OCI-LY3 (cell line): ENCODE measurements around the gene KRTCAP3.
A peak's percentile ranks its signal among the peaks of the same experiment; 100 is the strongest.
"Not testable (repeated sequence)": the region's sequence is repeated elsewhere in the genome, so short reads cannot be mapped to it uniquely, and the experiment has no call there.

ENCODE experiments used
- H2AFZ ChIP-seq: fragments of 200-600, 300-600 bp; shearing (Covaris generic); 2 replicates; pipeline ENCODE4 v1.6.0; 2014; ENCODE audit warnings: antibody characterized with exemption, low read depth, low read length
- H3K27ac ChIP-seq: fragments of 200-600, 300-600 bp; sonication (generic); 2 replicates; pipeline ENCODE4 v1.5.1; 2014; ENCODE audit warnings: mild to moderate bottlenecking, low read length, moderate library complexity, mixed read lengths
- H3K27me3 ChIP-seq: fragments of 200-600, 300-600 bp; sonication (generic); 2 replicates; pipeline ENCODE4 v1.6.1; 2014; ENCODE audit warnings: low read depth, low read length, mixed read lengths
- H3K36me3 ChIP-seq: fragments of 200-600, 300-600 bp; sonication (generic); replicated peaks from 2 replicates; pipeline ENCODE3; 2014; ENCODE audit warnings: low read depth, low read length, mixed read lengths
- H3K4me1 ChIP-seq: fragments of 300-600, 200-600 bp; sonication (generic); 2 replicates; pipeline ENCODE4 v1.6.1; 2014; ENCODE audit warnings: low read length, mixed read lengths
- H3K4me2 ChIP-seq: fragments of 200-600, 300-600 bp; sonication (generic); 2 replicates; pipeline ENCODE4 v1.6.1; 2014; ENCODE audit warnings: low read length, mixed read lengths
- H3K4me3 ChIP-seq: fragments of 300-600, 200-600 bp; sonication (generic); 2 replicates; pipeline ENCODE4 v1.5.1; 2014; ENCODE audit warnings: antibody characterized with exemption, mild to moderate bottlenecking, low read length, moderate library complexity
- H3K79me2 ChIP-seq: fragments of 300-600, 200-600 bp; shearing (Covaris generic); 2 replicates; pipeline ENCODE4 v1.6.1; 2014; ENCODE audit warnings: mild to moderate bottlenecking, low read length, mixed read lengths
- H3K9ac ChIP-seq: fragments of 300-600, 200-600 bp; shearing (Covaris generic); 2 replicates; pipeline ENCODE4 v1.6.0; 2014; ENCODE audit warnings: mild to moderate bottlenecking, low read length, moderate library complexity
- H3K9me3 ChIP-seq: fragments of 200-600, 300-600 bp; shearing (Covaris generic); 2 replicates; pipeline ENCODE4 v1.6.1; 2014; ENCODE audit warnings: low read length, mixed read lengths; ENCODE audit not compliant: insufficient read depth
- H4K20me1 ChIP-seq: fragments of 200-600, 300-600 bp; sonication (generic); 2 replicates; pipeline ENCODE4 v1.6.1; 2016; ENCODE audit warnings: low read length, mixed read lengths; ENCODE audit not compliant: insufficient read depth
- EZH2phosphoT487 ChIP-seq: fragments of 200-600 bp; shearing (Covaris generic); IDR thresholded peaks from 2 replicates; pipeline ENCODE4 v1.6.1; 2018; ENCODE audit warnings: antibody characterized with exemption, mixed run types, low read depth
- TF ChIP-seq, protein P1 (sequence below): fragments of 200-600, 300-600 bp; sonication (generic); IDR thresholded peaks from 2 replicates; pipeline ENCODE4 v1.5.1; 2014; ENCODE audit warnings: antibody characterized with exemption, low read length, low read depth

KRTCAP3 gene

GRCh38 chr2:27421660-27422250, 20.4 kb upstream of the KRTCAP3 start:
- H3K4me1 ChIP-seq, result no peaks in the 10 kb centered on the region

DNA sequence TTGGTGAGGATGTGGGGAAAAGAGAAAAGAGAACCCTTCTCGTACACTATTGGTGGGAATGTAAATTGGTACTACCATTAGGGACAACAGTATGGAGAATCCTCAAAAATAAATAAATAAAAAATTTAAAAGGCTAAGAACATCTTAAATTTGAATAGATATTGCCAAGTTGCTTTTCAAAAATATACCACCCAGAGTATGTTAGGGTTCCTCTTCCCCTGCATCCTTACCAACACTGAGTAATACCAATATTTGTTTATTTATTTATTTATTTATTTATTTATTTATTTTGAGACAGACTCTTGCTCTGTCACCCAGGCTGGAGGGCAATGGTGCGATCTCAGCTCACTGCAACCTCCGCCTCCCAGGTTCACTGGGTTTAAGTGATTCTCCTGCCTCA, 19.2 kb upstream of the KRTCAP3 start:
- Histone ChIP-seq H3K36me3 (no peaks in the 10 kb centered on the region), H3K79me2 (no peaks in the 10 kb centered on the region), H4K20me1 (no peaks in the 10 kb centered on the region), H3K27me3 (no peaks in the 10 kb centered on the region), H3K4me3 (no peak overlapping the region), H3K4me1 (peaks cover 5% of the 10 kb centered on the region), H3K27ac (no peak overlapping the region), H3K4me2 (no peak overlapping the region), H3K9me3 (no peaks in the 10 kb centered on the region), H2AFZ (no peak overlapping the region), H3K9ac (no peak overlapping the region)
- TF ChIP-seq EZH2phosphoT487, result no peak
- TF ChIP-seq, protein P1, sequence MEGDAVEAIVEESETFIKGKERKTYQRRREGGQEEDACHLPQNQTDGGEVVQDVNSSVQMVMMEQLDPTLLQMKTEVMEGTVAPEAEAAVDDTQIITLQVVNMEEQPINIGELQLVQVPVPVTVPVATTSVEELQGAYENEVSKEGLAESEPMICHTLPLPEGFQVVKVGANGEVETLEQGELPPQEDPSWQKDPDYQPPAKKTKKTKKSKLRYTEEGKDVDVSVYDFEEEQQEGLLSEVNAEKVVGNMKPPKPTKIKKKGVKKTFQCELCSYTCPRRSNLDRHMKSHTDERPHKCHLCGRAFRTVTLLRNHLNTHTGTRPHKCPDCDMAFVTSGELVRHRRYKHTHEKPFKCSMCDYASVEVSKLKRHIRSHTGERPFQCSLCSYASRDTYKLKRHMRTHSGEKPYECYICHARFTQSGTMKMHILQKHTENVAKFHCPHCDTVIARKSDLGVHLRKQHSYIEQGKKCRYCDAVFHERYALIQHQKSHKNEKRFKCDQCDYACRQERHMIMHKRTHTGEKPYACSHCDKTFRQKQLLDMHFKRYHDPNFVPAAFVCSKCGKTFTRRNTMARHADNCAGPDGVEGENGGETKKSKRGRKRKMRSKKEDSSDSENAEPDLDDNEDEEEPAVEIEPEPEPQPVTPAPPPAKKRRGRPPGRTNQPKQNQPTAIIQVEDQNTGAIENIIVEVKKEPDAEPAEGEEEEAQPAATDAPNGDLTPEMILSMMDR, result no peak

More at GRCh38 chr2:27421660-27422250, 20.4 kb upstream of the KRTCAP3 start:
- H3K36me3 ChIP-seq, result no peaks in the 10 kb centered on the region
- no peak overlapping the region for H2AFZ ChIP-seq
- H3K9ac ChIP-seq, result no peak overlapping the region
- H3K79me2 ChIP-seq, result no peaks in the 10 kb centered on the region
- no peak overlapping the region for H3K27ac ChIP-seq
- TF ChIP-seq, protein P1, result no peak
- TF ChIP-seq EZH2phosphoT487, result no peak
- no peak overlapping the region for H3K4me2 ChIP-seq
- no peaks in the 10 kb centered on the region for H4K20me1 ChIP-seq
- no peaks in the 10 kb centered on the region for H3K9me3 ChIP-seq
- no peaks in the 10 kb centered on the region for H3K27me3 ChIP-seq
- H3K4me3 ChIP-seq, result no peak overlapping the region

DNA sequence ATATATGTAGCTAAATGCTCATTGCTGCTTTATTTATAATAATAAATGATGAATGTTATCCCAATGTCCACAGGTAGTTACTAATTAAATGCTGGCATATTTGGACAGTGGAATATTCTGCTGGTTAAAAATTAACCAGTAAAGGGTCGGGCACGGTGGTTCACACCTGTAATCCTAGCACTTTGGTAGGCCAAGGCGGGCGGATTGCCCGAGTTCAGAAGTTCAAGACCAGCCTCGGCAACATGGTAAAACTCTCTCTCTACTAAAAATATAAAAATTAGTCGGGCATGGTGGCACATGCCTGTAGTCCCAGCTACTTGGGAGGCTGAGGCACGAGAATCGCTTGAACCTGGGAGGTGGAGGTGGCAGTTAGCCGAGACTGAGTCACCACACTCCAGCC, 17.1 kb upstream of the KRTCAP3 start:
- H2AFZ ChIP-seq, H3K4me2 ChIP-seq, H3K9ac ChIP-seq, H3K27ac ChIP-seq, H3K36me3 ChIP-seq, H3K4me3 ChIP-seq, H4K20me1 ChIP-seq, H3K27me3 ChIP-seq, H3K9me3 ChIP-seq: not testable (repeated sequence)
- Histone ChIP-seq H3K4me1 (peaks cover 11% of the 10 kb centered on the region), H3K79me2 (peaks cover 11% of the 10 kb centered on the region)

- Histone ChIP-seq H3K4me3 (peak overlapping the region; percentile 94), H3K79me2 (peaks cover 34% of the 10 kb centered on the region), H2AFZ (peak overlapping the region; percentile 70), H3K9ac (peak overlapping the region; percentile 82), H3K9me3 (no peaks in the 10 kb centered on the region), H3K36me3 (no peaks in the 10 kb centered on the region), H3K4me2 (peak overlapping the region; percentile 85), H3K27me3 (no peaks in the 10 kb centered on the region), H3K4me1 (peaks cover 13% of the 10 kb centered on the region), H3K27ac (peak overlapping the region; percentile 45), H4K20me1 (peaks cover 15% of the 10 kb centered on the region)
- no peak for TF ChIP-seq EZH2phosphoT487
- TF ChIP-seq, protein P1, result no peak; the same call in 1 of the 2 replicates
Measured at GRCh38 chr2:27427863-27428212, 14.3 kb upstream of the KRTCAP3 start.
